Calu3 (cell line): ENCODE measurements around the gene POLR2I. TPM values are rescaled to one million over a fixed set of nuclear protein-coding genes. Genes with fewer than 3 reads are reported as not detected.

Experiments used
- BruUV-seq: library from RNA; stranded (reverse); fragments of 400-500 nt; replicated peaks from 2 replicates; lab custom pipeline; 2021; lab: Mats Ljungman, UMichigan
- CTCF ChIA-PET: fragments of 300-600 bp; sonication (Branson Sonifier 250); formaldehyde crosslinking; loops from one replicate; lab custom pipeline; 2022; ENCODE audit warnings: antibody characterized with exemption; lab: Charles Lee
- DNase-seq: peaks from one replicate; pipeline ENCODE4 v3.0.0; 2022
- H3K27ac Mint-ChIP-seq: one replicate; pipeline ENCODE4 v1.8.0; 2022; ENCODE audit warnings: mixed read lengths; ENCODE audit not compliant: unreplicated experiment
- H3K27me3 Mint-ChIP-seq: one replicate; pipeline ENCODE4 v1.8.0; 2022; ENCODE audit warnings: mixed read lengths; ENCODE audit not compliant: unreplicated experiment
- H3K36me3 Mint-ChIP-seq: one replicate; pipeline ENCODE4 v1.8.0; 2022; ENCODE audit warnings: mild to moderate bottlenecking, moderate library complexity, mixed read lengths; ENCODE audit not compliant: insufficient read depth, unreplicated experiment
- H3K4me1 Mint-ChIP-seq: one replicate; pipeline ENCODE4 v1.8.0; 2022; ENCODE audit warnings: mild to moderate bottlenecking, low read depth, mixed read lengths; ENCODE audit not compliant: unreplicated experiment
- H3K4me3 Mint-ChIP-seq: one replicate; pipeline ENCODE4 v1.8.0; 2022; ENCODE audit warnings: mild to moderate bottlenecking, low read depth, moderate library complexity, mixed read lengths; ENCODE audit not compliant: unreplicated experiment
- H3K9me3 Mint-ChIP-seq: one replicate; pipeline ENCODE4 v1.8.0; 2022; ENCODE audit warnings: low read depth, mixed read lengths; ENCODE audit not compliant: unreplicated experiment
- intact Hi-C: fragments of 100-400 bp; cut with micrococcal nuclease; formaldehyde crosslinking; loops from one replicate; pipeline ENCODE4 v1.10.0; 2022; ENCODE audit not compliant: unreplicated experiment
- total RNA-seq: library from RNA; stranded (reverse); gene quantifications from 2 replicates; pipeline ENCODE4 v1.2.3, GENCODE V29; 2022
- TF ChIP-seq, protein P1 (sequence below): fragments of 200-600 bp; IDR thresholded peaks from one replicate; pipeline ENCODE4 v1.8.0; 2022; ENCODE audit warnings: antibody characterized with exemption; ENCODE audit not compliant: unreplicated experiment

Gene POLR2I
- total RNA-seq, 1 experiment from 2014 or later, result 92.2 TPM

DNA sequence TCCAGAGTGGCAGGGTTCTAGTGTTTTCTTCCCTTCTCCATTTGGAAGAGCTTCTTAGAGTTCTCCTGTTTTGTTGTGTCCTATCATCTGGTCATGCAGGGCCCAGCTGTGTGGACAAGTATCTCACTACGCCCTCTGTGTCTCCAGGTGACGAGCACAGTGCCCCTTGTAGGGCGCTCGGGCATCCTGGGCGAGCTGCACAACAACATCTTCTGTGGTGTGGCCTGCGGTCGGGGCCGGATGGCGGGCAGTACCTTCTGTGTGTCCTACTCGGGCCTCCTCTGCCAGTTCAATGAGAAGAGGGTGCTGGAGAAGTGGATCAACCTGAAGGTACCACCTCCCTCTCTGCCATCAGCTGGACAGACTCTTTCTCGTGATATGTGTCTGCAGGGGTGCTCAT lies 47.0 kb downstream of the POLR2I start:
- H3K36me3 Mint-ChIP-seq, result peaks cover 56% of the 10 kb centered on the region
- no peaks in the 10 kb centered on the region for H3K9me3 Mint-ChIP-seq
- peaks cover 17% of the 10 kb centered on the region for H3K4me1 Mint-ChIP-seq
- intact Hi-C loops, result no loop called here
- TF ChIP-seq, protein P1, sequence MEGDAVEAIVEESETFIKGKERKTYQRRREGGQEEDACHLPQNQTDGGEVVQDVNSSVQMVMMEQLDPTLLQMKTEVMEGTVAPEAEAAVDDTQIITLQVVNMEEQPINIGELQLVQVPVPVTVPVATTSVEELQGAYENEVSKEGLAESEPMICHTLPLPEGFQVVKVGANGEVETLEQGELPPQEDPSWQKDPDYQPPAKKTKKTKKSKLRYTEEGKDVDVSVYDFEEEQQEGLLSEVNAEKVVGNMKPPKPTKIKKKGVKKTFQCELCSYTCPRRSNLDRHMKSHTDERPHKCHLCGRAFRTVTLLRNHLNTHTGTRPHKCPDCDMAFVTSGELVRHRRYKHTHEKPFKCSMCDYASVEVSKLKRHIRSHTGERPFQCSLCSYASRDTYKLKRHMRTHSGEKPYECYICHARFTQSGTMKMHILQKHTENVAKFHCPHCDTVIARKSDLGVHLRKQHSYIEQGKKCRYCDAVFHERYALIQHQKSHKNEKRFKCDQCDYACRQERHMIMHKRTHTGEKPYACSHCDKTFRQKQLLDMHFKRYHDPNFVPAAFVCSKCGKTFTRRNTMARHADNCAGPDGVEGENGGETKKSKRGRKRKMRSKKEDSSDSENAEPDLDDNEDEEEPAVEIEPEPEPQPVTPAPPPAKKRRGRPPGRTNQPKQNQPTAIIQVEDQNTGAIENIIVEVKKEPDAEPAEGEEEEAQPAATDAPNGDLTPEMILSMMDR, result no peak
- CTCF ChIA-PET, result no interaction called here
- H3K27me3 Mint-ChIP-seq, result no peaks in the 10 kb centered on the region
- no peak for DNase-seq
- no peak overlapping the region for H3K27ac Mint-ChIP-seq
- no TSS peak for BruUV-seq
- H3K4me3 Mint-ChIP-seq, result no peak overlapping the region

DNA sequence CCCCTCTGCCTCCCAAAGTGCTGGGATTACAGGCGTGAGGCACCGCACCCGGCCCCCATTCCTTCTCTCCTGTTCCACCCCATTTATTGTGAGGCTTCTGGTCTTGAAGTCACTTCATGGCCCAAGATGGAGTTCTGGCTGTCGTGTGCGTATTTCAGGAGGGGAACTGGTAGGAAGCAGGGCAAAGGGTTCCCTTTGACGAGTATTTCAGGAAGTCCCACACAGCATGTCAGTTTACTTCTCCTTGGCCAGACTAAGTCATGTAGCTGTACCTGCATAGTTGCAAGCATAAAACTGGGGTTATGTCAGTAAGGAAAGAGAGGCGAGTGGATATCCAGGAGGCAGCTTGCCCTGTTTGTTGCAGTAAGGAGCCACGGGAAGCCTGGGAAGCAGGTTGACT lies 49.8 kb downstream of the POLR2I start:
- Mint-ChIP-seq H3K36me3 (peaks cover 42% of the 10 kb centered on the region), H3K9me3 (no peaks in the 10 kb centered on the region), H3K27ac (no peak overlapping the region), H3K4me3 (no peak overlapping the region), H3K4me1 (no peaks in the 10 kb centered on the region), H3K27me3 (no peaks in the 10 kb centered on the region)
- TF ChIP-seq, protein P1, result no peak
- BruUV-seq, result no TSS peak
- DNase-seq, result no peak
- intact Hi-C loops, result loop anchor here (5.0 kb wide), 1 partner anchor 107 kb away; no protein-coding TSS in a partner anchor
- CTCF ChIA-PET, result no interaction called here

Other genes with a start within 250 kb of the POLR2I start
- 11.5 and 15.8 TPM in 2 replicates for gene APLP1, start 246.3 kb downstream of the POLR2I start, total RNA-seq
- gene NFKBID, start 214.3 kb downstream of the POLR2I start, total RNA-seq, result 14.9 and 15.6 TPM in 2 replicates
- gene HCST, start 212.3 kb downstream of the POLR2I start, total RNA-seq, result not detected in 2 replicates
- not detected in 2 replicates for gene TYROBP, start 206.6 kb downstream of the POLR2I start, total RNA-seq
- 15.2 and 18.5 TPM in 2 replicates for gene LRFN3, start 178.5 kb downstream of the POLR2I start, total RNA-seq
- gene SDHAF1, start 119.7 kb downstream of the POLR2I start, total RNA-seq, result 16.9 and 17.1 TPM in 2 replicates
- gene SYNE4, start 106.1 kb downstream of the POLR2I start, total RNA-seq, result 19.7 and 23.5 TPM in 2 replicates
- 52.6 and 56.7 TPM in 2 replicates for gene ALKBH6, start 100.7 kb downstream of the POLR2I start, total RNA-seq
- gene CLIP3, start 82.0 kb downstream of the POLR2I start, total RNA-seq, result 3.1 and 3.5 TPM in 2 replicates
- 3.2 and 3.3 TPM in 2 replicates for gene THAP8, start 60.6 kb downstream of the POLR2I start, total RNA-seq
- gene WDR62, start 60.0 kb downstream of the POLR2I start, total RNA-seq, result 25.5 and 29.6 TPM in 2 replicates
- gene OVOL3, start 3.7 kb downstream of the POLR2I start, total RNA-seq, result not detected in 2 replicates
- gene TBCB, start 593 bp upstream of the POLR2I start, total RNA-seq, result 204 and 210 TPM in 2 replicates
- gene CAPNS1, start 25.2 kb upstream of the POLR2I start, total RNA-seq, result 823 and 894 TPM in 2 replicates
- gene COX7A1, start 37.6 kb upstream of the POLR2I start, total RNA-seq, result not detected in 2 replicates
- gene ZNF565, start 99.8 kb upstream of the POLR2I start, total RNA-seq, result 6.3 and 6.7 TPM in 2 replicates
- 112 and 123 TPM in 2 replicates for gene ZNF146, start 100.2 kb upstream of the POLR2I start, total RNA-seq